ENCODE measurements around the gene CAPNS2.

Gene CAPNS2

GRCh38 chr16:55555436-55555835, 11.0 kb upstream of the CAPNS2 start:
- Mint-ChIP-seq H3K4me3 (no peak overlapping the region), H3K27ac (no peak overlapping the region), H3K27me3 (ENCODE audit: low read depth) (no peaks in the 10 kb centered on the region), H3K9me3 (no peaks in the 10 kb centered on the region), H3K36me3 (ENCODE audit: low read depth) (peaks cover 4% of the 10 kb centered on the region), H3K4me1 (ENCODE audit: low read depth) (no peaks in the 10 kb centered on the region)
- DNase-seq (ENCODE audit: low spot score): no peak

GRCh38 chr16:55557186-55557585, 9.3 kb upstream of the CAPNS2 start:
- H3K9me3 Mint-ChIP-seq: no peaks in the 10 kb centered on the region
- H3K4me1 Mint-ChIP-seq (ENCODE audit: low read depth): no peaks in the 10 kb centered on the region
- H3K4me3 Mint-ChIP-seq: no peak overlapping the region
- peaks cover 4% of the 10 kb centered on the region for H3K36me3 Mint-ChIP-seq (ENCODE audit: low read depth)
- no peaks in the 10 kb centered on the region for H3K27me3 Mint-ChIP-seq (ENCODE audit: low read depth)
- DNase-seq (ENCODE audit: low spot score): no peak
- H3K27ac Mint-ChIP-seq: no peak overlapping the region

- Mint-ChIP-seq H3K36me3 (ENCODE audit: low read depth) (peaks cover 4% of the 10 kb centered on the region), H3K9me3 (no peaks in the 10 kb centered on the region), H3K27me3 (ENCODE audit: low read depth) (peaks cover 4% of the 10 kb centered on the region), H3K4me3 (no peak overlapping the region), H3K27ac (no peak overlapping the region), H3K4me1 (ENCODE audit: low read depth) (no peaks in the 10 kb centered on the region)
- DNase-seq (ENCODE audit: low spot score): no peak
Measured at GRCh38 chr16:55559233-55559632, 7.3 kb upstream of the CAPNS2 start.

- Mint-ChIP-seq H3K36me3 (ENCODE audit: low read depth) (no peaks in the 10 kb centered on the region), H3K9me3 (no peaks in the 10 kb centered on the region), H3K27ac (no peak overlapping the region), H3K4me3 (no peak overlapping the region), H3K4me1 (ENCODE audit: low read depth) (no peaks in the 10 kb centered on the region), H3K27me3 (ENCODE audit: low read depth) (peaks cover 4% of the 10 kb centered on the region)
- DNase-seq (ENCODE audit: low spot score): no peak
Measured at GRCh38 chr16:55559933-55560516, 6.5 kb upstream of the CAPNS2 start.

GRCh38 chr16:55561319-55561848, 5.1 kb upstream of the CAPNS2 start:
- no peak overlapping the region for H3K27ac Mint-ChIP-seq
- H3K4me1 Mint-ChIP-seq (ENCODE audit: low read depth): no peaks in the 10 kb centered on the region
- no peak overlapping the region for H3K4me3 Mint-ChIP-seq
- no peaks in the 10 kb centered on the region for H3K9me3 Mint-ChIP-seq
- no peaks in the 10 kb centered on the region for H3K36me3 Mint-ChIP-seq (ENCODE audit: low read depth)
- peaks cover 4% of the 10 kb centered on the region for H3K27me3 Mint-ChIP-seq (ENCODE audit: low read depth)
- DNase-seq (ENCODE audit: low spot score): no peak

GRCh38 chr16:55562936-55563335, 3.5 kb upstream of the CAPNS2 start:
- Mint-ChIP-seq H3K4me1 (ENCODE audit: low read depth) (no peaks in the 10 kb centered on the region), H3K27me3 (ENCODE audit: low read depth) (peaks cover 4% of the 10 kb centered on the region), H3K4me3 (no peak overlapping the region), H3K27ac (no peak overlapping the region), H3K9me3 (no peaks in the 10 kb centered on the region), H3K36me3 (ENCODE audit: low read depth) (no peaks in the 10 kb centered on the region)
- DNase-seq (ENCODE audit: low spot score): no peak

- no peaks in the 10 kb centered on the region for H3K4me1 Mint-ChIP-seq (ENCODE audit: low read depth)
- H3K36me3 Mint-ChIP-seq (ENCODE audit: low read depth): no peaks in the 10 kb centered on the region
- DNase-seq (ENCODE audit: low spot score): no peak
- H3K27ac Mint-ChIP-seq: no peak overlapping the region
- H3K4me3 Mint-ChIP-seq: no peak overlapping the region
- peaks cover 4% of the 10 kb centered on the region for H3K27me3 Mint-ChIP-seq (ENCODE audit: low read depth)
- H3K9me3 Mint-ChIP-seq: no peaks in the 10 kb centered on the region
Measured at GRCh38 chr16:55563797-55564196, 2.7 kb upstream of the CAPNS2 start.

GRCh38 chr16:55565086-55565485, 1.4 kb upstream of the CAPNS2 start:
- H3K27ac Mint-ChIP-seq: no peak overlapping the region
- H3K9me3 Mint-ChIP-seq: no peaks in the 10 kb centered on the region
- no peaks in the 10 kb centered on the region for H3K36me3 Mint-ChIP-seq (ENCODE audit: low read depth)
- no peak overlapping the region for H3K4me3 Mint-ChIP-seq
- no peak for DNase-seq (ENCODE audit: low spot score)
- H3K4me1 Mint-ChIP-seq (ENCODE audit: low read depth): no peaks in the 10 kb centered on the region
- peaks cover 4% of the 10 kb centered on the region for H3K27me3 Mint-ChIP-seq (ENCODE audit: low read depth)

- no peaks in the 10 kb centered on the region for H3K4me1 Mint-ChIP-seq (ENCODE audit: low read depth)
- H3K27me3 Mint-ChIP-seq (ENCODE audit: low read depth): peaks cover 4% of the 10 kb centered on the region
- no peak for DNase-seq (ENCODE audit: low spot score)
- no peak overlapping the region for H3K27ac Mint-ChIP-seq
- H3K4me3 Mint-ChIP-seq: no peak overlapping the region
- H3K9me3 Mint-ChIP-seq: no peaks in the 10 kb centered on the region
- no peaks in the 10 kb centered on the region for H3K36me3 Mint-ChIP-seq (ENCODE audit: low read depth)
Measured at GRCh38 chr16:55567382-55567781, 898 bp downstream of the CAPNS2 start.

GRCh38 chr16:55568207-55568606, 1.7 kb downstream of the CAPNS2 start:
- DNase-seq (ENCODE audit: low spot score): no peak
- Mint-ChIP-seq H3K4me3 (no peak overlapping the region), H3K27ac (no peak overlapping the region), H3K4me1 (ENCODE audit: low read depth) (no peaks in the 10 kb centered on the region), H3K36me3 (ENCODE audit: low read depth) (no peaks in the 10 kb centered on the region), H3K9me3 (no peaks in the 10 kb centered on the region), H3K27me3 (ENCODE audit: low read depth) (peaks cover 4% of the 10 kb centered on the region)

- Mint-ChIP-seq H3K27me3 (ENCODE audit: low read depth) (no peaks in the 10 kb centered on the region), H3K9me3 (no peaks in the 10 kb centered on the region), H3K27ac (no peak overlapping the region), H3K4me1 (ENCODE audit: low read depth) (no peaks in the 10 kb centered on the region), H3K36me3 (ENCODE audit: low read depth) (no peaks in the 10 kb centered on the region), H3K4me3 (no peak overlapping the region)
- no peak for DNase-seq (ENCODE audit: low spot score)
Measured at GRCh38 chr16:55569025-55569424, 2.5 kb downstream of the CAPNS2 start.

GRCh38 chr16:55570159-55570558, 3.7 kb downstream of the CAPNS2 start:
- no peak overlapping the region for H3K4me3 Mint-ChIP-seq
- no peaks in the 10 kb centered on the region for H3K36me3 Mint-ChIP-seq (ENCODE audit: low read depth)
- no peaks in the 10 kb centered on the region for H3K4me1 Mint-ChIP-seq (ENCODE audit: low read depth)
- DNase-seq (ENCODE audit: low spot score): no peak
- H3K27ac Mint-ChIP-seq: no peak overlapping the region
- H3K9me3 Mint-ChIP-seq: no peaks in the 10 kb centered on the region
- H3K27me3 Mint-ChIP-seq (ENCODE audit: low read depth): no peaks in the 10 kb centered on the region

GRCh38 chr16:55571191-55571897, 4.9 kb downstream of the CAPNS2 start:
- H3K27ac Mint-ChIP-seq: no peak overlapping the region
- no peak overlapping the region for H3K4me3 Mint-ChIP-seq
- H3K36me3 Mint-ChIP-seq (ENCODE audit: low read depth): no peaks in the 10 kb centered on the region
- H3K4me1 Mint-ChIP-seq (ENCODE audit: low read depth): no peaks in the 10 kb centered on the region
- no peaks in the 10 kb centered on the region for H3K27me3 Mint-ChIP-seq (ENCODE audit: low read depth)
- no peaks in the 10 kb centered on the region for H3K9me3 Mint-ChIP-seq
- DNase-seq (ENCODE audit: low spot score): no peak

GRCh38 chr16:55572439-55572838, 6.0 kb downstream of the CAPNS2 start:
- Mint-ChIP-seq H3K27me3 (ENCODE audit: low read depth) (no peaks in the 10 kb centered on the region), H3K36me3 (ENCODE audit: low read depth) (no peaks in the 10 kb centered on the region), H3K4me3 (no peak overlapping the region), H3K27ac (no peak overlapping the region), H3K9me3 (no peaks in the 10 kb centered on the region), H3K4me1 (ENCODE audit: low read depth) (no peaks in the 10 kb centered on the region)
- no peak for DNase-seq (ENCODE audit: low spot score)

- H3K27me3 Mint-ChIP-seq (ENCODE audit: low read depth): no peaks in the 10 kb centered on the region
- no peaks in the 10 kb centered on the region for H3K9me3 Mint-ChIP-seq
- DNase-seq (ENCODE audit: low spot score): no peak
- H3K27ac Mint-ChIP-seq: no peak overlapping the region
- no peaks in the 10 kb centered on the region for H3K36me3 Mint-ChIP-seq (ENCODE audit: low read depth)
- H3K4me3 Mint-ChIP-seq: no peak overlapping the region
- H3K4me1 Mint-ChIP-seq (ENCODE audit: low read depth): no peaks in the 10 kb centered on the region
Measured at GRCh38 chr16:55574811-55575210, 8.3 kb downstream of the CAPNS2 start.
